OCI-LY7 (cell line): ENCODE results near the gene STPG4.

Experiments used
- CTCF ChIP-seq: fragments of 200-600 bp; sonication (generic); conservative IDR thresholded peaks from 2 replicates; pipeline ENCODE4 v1.5.1; 2014; ENCODE audit warnings: mild to moderate bottlenecking, antibody characterized with exemption, low read length, moderate library complexity, mixed read lengths
- EZH2phosphoT487 ChIP-seq: fragments of 200-600 bp; sonication (generic); IDR thresholded peaks from 2 replicates; pipeline ENCODE4 v1.6.1; 2018; ENCODE audit warnings: low read depth, borderline replicate concordance, mild to moderate bottlenecking, mixed run types, antibody characterized with exemption, low read length, moderate library complexity, mixed read lengths

- no peak for TF ChIP-seq CTCF
- TF ChIP-seq EZH2phosphoT487 = no peak
These were observed 94.4 kb downstream of the STPG4 start for GRCh38 chr2:47060652-47061170.
